ENCODE data around the gene TIMM13. TPM values are rescaled to one million over a fixed set of nuclear protein-coding genes. Genes with fewer than 3 reads are reported as not detected.

TIMM13 gene
- total and polyA plus RNA-seq, 10 donors, result 21.1 to 87.5 (median 44.6) TPM

GRCh38 chr19:2380567-2380966 lies 46.8 kb downstream of the TIMM13 start:
- intact Hi-C loops (cut with DNase I; ENCODE audit: low total_unique reads), result no loop called here
- Histone ChIP-seq H3K9me3 (peaks cover 0 to 30% (median 20%) of the 10 kb centered on the region in 8 donors), H3K27me3 (replicated peaks in 1 of 7) (peaks cover 0 to 21% (median 0%) of the 10 kb centered on the region in 7 donors), H3K4me3 (no peak overlapping the region), H3K4me1 (peaks cover 0 to 21% (median 5%) of the 10 kb centered on the region in 6 donors), H3K36me3 (no peaks in the 10 kb centered on the region), H3K27ac (no peak overlapping the region)
- WGBS, 5 donors, result 90 to 96% (median 91%) methylated on average over 2 of the region's 2 CpGs
- DNase-seq, result no peak
- TF ChIP-seq CTCF (IDR thresholded peaks at IDR 0.05 in 8 of 11, conservative IDR thresholded peaks at IDR 0.05 in 3 of 11), result no peak
- no peak for TF ChIP-seq POLR2A (IDR thresholded peaks at IDR 0.05)
- no peak for TF ChIP-seq POLR2AphosphoS5 (IDR thresholded peaks at IDR 0.05)

GRCh38 chr19:2376784-2377519 lies 50.4 kb downstream of the TIMM13 start:
- Histone ChIP-seq H3K27me3 (replicated peaks in 1 of 7) (peaks cover 0 to 5% (median 0%) of the 10 kb centered on the region in 7 donors), H3K9me3 (peaks cover 0 to 30% (median 20%) of the 10 kb centered on the region in 8 donors), H3K4me1 (no peaks in the 10 kb centered on the region), H3K36me3 (no peaks in the 10 kb centered on the region), H3K4me3 (no peak overlapping the region), H3K27ac (no peak overlapping the region)
- no peak for DNase-seq
- intact Hi-C loops (cut with DNase I; ENCODE audit: low total_unique reads), result no loop called here
- 74 to 84% (median 78%) methylated on average over 8 to 15 of the region's 15 CpGs for WGBS, 5 donors
- TF ChIP-seq CTCF (IDR thresholded peaks at IDR 0.05 in 8 of 11, conservative IDR thresholded peaks at IDR 0.05 in 3 of 11) (no peak), POLR2A (IDR thresholded peaks at IDR 0.05) (no peak), POLR2AphosphoS5 (IDR thresholded peaks at IDR 0.05) (no peak)

Small RNA genes within 50 kb of the gene (microRNA-seq; reads per million reads assigned to microRNA genes)
- gene MIR7108, result 0 to 0.36 (median 0.35) reads per million in 3 donors

Other genes starting within 250 kb of the TIMM13 start
- gene PLEKHJ1, start 191.3 kb downstream of the TIMM13 start, total RNA-seq, result 10 to 100 TPM; 37.7 to 66.6 (median 45.6) TPM
- 100 to 1,000 TPM in 1 of 3 donors, 10 to 100 TPM in 2; 78.5 to 117 (median 91.8) TPM for gene PLEKHJ1, start 191.3 kb downstream of the TIMM13 start, polyA plus RNA-seq
- 10 to 100 TPM; 28.5 to 79.7 (median 66.6) TPM for gene SF3A2, start 190.8 kb downstream of the TIMM13 start, total RNA-seq
- 10 to 100 TPM; 35.1 to 50.4 (median 37.7) TPM for gene SF3A2, start 190.8 kb downstream of the TIMM13 start, polyA plus RNA-seq
- gene AMH, start 178.3 kb downstream of the TIMM13 start, total RNA-seq, result 1 to 10 TPM in 4 of 7 donors, under 1 TPM in 3; 0.79 to 5.7 (median 2.1) TPM
- gene AMH, start 178.3 kb downstream of the TIMM13 start, polyA plus RNA-seq, result 1 to 10 TPM in 1 of 3 donors, under 1 TPM in 2; 0.20 to 1.2 (median 0.58) TPM
- 1 to 10 TPM; 1.2 to 4.8 (median 3.4) TPM for gene JSRP1, start 171.2 kb downstream of the TIMM13 start, total RNA-seq
- gene JSRP1, start 171.2 kb downstream of the TIMM13 start, polyA plus RNA-seq, result 1 to 10 TPM; 1.2 to 3.0 (median 2.8) TPM
- gene PEAK3, start 145.4 kb downstream of the TIMM13 start, total RNA-seq, result 10 to 100 TPM in 2 of 7 donors, 1 to 10 TPM in 5; 5.7 to 17.4 (median 6.8) TPM
- gene PEAK3, start 145.4 kb downstream of the TIMM13 start, polyA plus RNA-seq, result under 1 TPM; 0.30 to 0.93 (median 0.50) TPM
- gene LINGO3, start 119.4 kb downstream of the TIMM13 start, total RNA-seq, result 1 to 10 TPM in 2 of 7 donors, under 1 TPM in 5; 0.26 to 2.6 (median 0.70) TPM
- 1 to 10 TPM in 1 of 3 donors, under 1 TPM in 2; 0.43 to 1.2 (median 0.82) TPM for gene LINGO3, start 119.4 kb downstream of the TIMM13 start, polyA plus RNA-seq
- gene LSM7, start 99.0 kb downstream of the TIMM13 start, total RNA-seq, result 100 to 1,000 TPM in 3 of 7 donors, 10 to 100 TPM in 4; 60.7 to 131 (median 82.8) TPM
- gene LSM7, start 99.0 kb downstream of the TIMM13 start, polyA plus RNA-seq, result 100 to 1,000 TPM; 435 to 524 (median 459) TPM
- 10 to 100 TPM; 69.7 to 96.4 (median 79.3) TPM for gene SPPL2B, start 98.9 kb downstream of the TIMM13 start, total RNA-seq
- gene SPPL2B, start 98.9 kb downstream of the TIMM13 start, polyA plus RNA-seq, result 100 to 1,000 TPM in 1 of 3 donors, 10 to 100 TPM in 2; 40.5 to 111 (median 72.4) TPM
- gene TMPRSS9, start 67.3 kb downstream of the TIMM13 start, total RNA-seq, result 1 to 10 TPM; 1.3 to 4.0 (median 2.9) TPM
- gene TMPRSS9, start 67.3 kb downstream of the TIMM13 start, polyA plus RNA-seq, result 1 to 10 TPM in 2 of 3 donors, under 1 TPM in 1; 0.70 to 4.3 (median 1.1) TPM
- gene LMNB2, start 29.4 kb upstream of the TIMM13 start, total RNA-seq, result 10 to 100 TPM; 15.5 to 26.0 (median 21.6) TPM
- gene LMNB2, start 29.4 kb upstream of the TIMM13 start, polyA plus RNA-seq, result 10 to 100 TPM in 1 of 3 donors, 1 to 10 TPM in 2; 4.9 to 21.7 (median 8.9) TPM
- 100 to 1,000 TPM in 1 of 7 donors, 10 to 100 TPM in 6; 57.4 to 114 (median 77.4) TPM for gene GADD45B, start 48.5 kb upstream of the TIMM13 start, total RNA-seq
- 10 to 100 TPM; 40.6 to 76.9 (median 43.3) TPM for gene GADD45B, start 48.5 kb upstream of the TIMM13 start, polyA plus RNA-seq

Measured in spleen (tissue), 11 donors.